ENCODE results near the gene UBL3. TPM values are rescaled to one million over a fixed set of nuclear protein-coding genes. Genes with fewer than 3 reads are reported as not detected.

Gene UBL3, protein sequence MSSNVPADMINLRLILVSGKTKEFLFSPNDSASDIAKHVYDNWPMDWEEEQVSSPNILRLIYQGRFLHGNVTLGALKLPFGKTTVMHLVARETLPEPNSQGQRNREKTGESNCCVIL
- total RNA-seq (2021; fragmentation: NEBNext Ultra II Directional; extraction: Animal tissue kit (Norgen Biotek cat#: 25700)), result 15.3 and 16.1 TPM in 2 replicates
- polyA plus RNA-seq (2011; rRNA removed), result 4.3 and 5.3 TPM in 2 replicates
- polyA plus RNA-seq (2011; cell fraction: cytosol; rRNA removed), result 6.4 TPM
- 5.3 TPM for polyA plus RNA-seq (2011; cell fraction: nucleus; rRNA removed)
- polyA plus RNA-seq (2012, experiment 1 of 2), result 5.3 to 12.1 TPM (median 7.2 TPM) in 4 replicates
- polyA plus RNA-seq (2012, experiment 2 of 2), result 1.1 TPM
- 11.0 TPM for polyA plus RNA-seq (2013, experiment 1 of 2)
- 9.8 TPM for polyA plus RNA-seq (2013, experiment 2 of 2)
- 5.7 and 8.0 TPM in 2 replicates for polyA minus RNA-seq (2011; rRNA and poly(A)+ RNA removed)
- polyA minus RNA-seq (2011; cell fraction: cytosol; rRNA and poly(A)+ RNA removed), result 7.8 TPM
- polyA minus RNA-seq (2011; cell fraction: nucleus; rRNA and poly(A)+ RNA removed), result 16.9 TPM
- long read RNA-seq, experiment 1, full-length matches to known transcripts, result 18 of 37 reads
- long read RNA-seq, experiment 1, partial matches to known transcripts, result 1 of 37 reads
- long read RNA-seq, experiment 1, other reads (novel, unspliced or antisense), result 18 of 37 reads
- long read RNA-seq, experiment 2, partial matches to known transcripts, result 0 of 2 reads
- long read RNA-seq, experiment 2, other reads (novel, unspliced or antisense), result 2 of 2 reads

- Histone ChIP-seq H3K18ac (ENCODE audit: extremely low read depth, low read length) (peak within 1 kb of the TSS; percentile 63; the same call in 1 of the 2 replicates), H3K9ac (replicated peaks in 1 of 4; ENCODE audit: extremely low read depth in 1 of 4, low read depth in 3 of 4, low read length in 3 of 4) (peak within 1 kb of the TSS; percentile 56 to 76 (median 61)), H2AK5ac (ENCODE audit: low read depth, low read length) (no peak within 1 kb of the TSS), H4K8ac (ENCODE audit: extremely low read depth, insufficient read depth, low read length) (peak within 1 kb of the TSS; percentile 95; the same call in 1 of the 2 replicates), H2BK15ac (ENCODE audit: low read length) (no peak within 1 kb of the TSS), H3K4me1 (replicated peaks in 1 of 4; ENCODE audit: control insufficient read depth in 3 of 4, insufficient read depth in 4 of 4, low read length in 3 of 4) (peaks cover 0 to 7% (median 4%) of the 10 kb centered on the region in 4 experiments; a peak in 4 of 7 replicates), H3K36me3 (ENCODE audit: control insufficient read depth in 2 of 4, insufficient read depth in 4 of 4, low read length in 3 of 4) (no peaks in the 10 kb centered on the region), H2BK20ac (ENCODE audit: low read length) (no peak within 1 kb of the TSS), H3K79me1 (ENCODE audit: low read depth, low read length) (no peaks in the 10 kb centered on the region), H4K5ac (ENCODE audit: insufficient read length, low read depth, low read length) (peak within 1 kb of the TSS; percentile 63), H4K91ac (replicated peaks; ENCODE audit: insufficient read length, low read length) (peak within 1 kb of the TSS; percentile 25), H3K14ac (ENCODE audit: insufficient read length) (no peak within 1 kb of the TSS), H2BK120ac (replicated peaks; ENCODE audit: low read depth, low read length) (no peak within 1 kb of the TSS), H3K9me3 (ENCODE audit: insufficient read depth in 2 of 2, low read depth in 1 of 2, low read length in 1 of 2) (no peaks in the 10 kb centered on the region), H2AFZ (ENCODE audit: low read length) (no peak within 1 kb of the TSS), H3K4me2 (ENCODE audit: insufficient read depth in 1 of 2, low read depth in 2 of 2, low read length in 2 of 2) (peak within 1 kb of the TSS; percentile 88 to 90), H3K23ac (ENCODE audit: insufficient read length) (no peak within 1 kb of the TSS), H3K56ac (replicated peaks; ENCODE audit: insufficient read length, low read depth, low read length) (peak within 1 kb of the TSS; percentile 67), H3K4me3 (ENCODE audit: extremely low read depth in 1 of 4, insufficient read depth in 2 of 4, low read depth in 3 of 4, low read length in 4 of 4) (peak within 1 kb of the TSS; percentile 61 to 82 (median 80)), H3K27me3 (replicated peaks in 1 of 4; ENCODE audit: control insufficient read depth in 3 of 4, extremely low read depth in 1 of 4, insufficient read depth in 3 of 4, low read length in 3 of 4) (no peaks in the 10 kb centered on the region), H3K4ac (replicated peaks; ENCODE audit: insufficient read length, low read depth, low read length) (no peak within 1 kb of the TSS), H2BK12ac (ENCODE audit: low read depth, low read length) (no peak within 1 kb of the TSS), H3K79me2 (ENCODE audit: control insufficient read depth in 1 of 2, insufficient read depth in 2 of 2, low read length in 2 of 2) (peaks cover 5 to 39% of the 10 kb centered on the region in 2 experiments; a peak in 3 of 4 replicates), H2BK5ac (ENCODE audit: low read depth, low read length) (no peak within 1 kb of the TSS), H3K27ac (ENCODE audit: low read depth, low read length) (peak within 1 kb of the TSS; percentile 77), H3K23me2 (ENCODE audit: low read depth, low read length) (peaks cover 4% of the 10 kb centered on the region), H4K20me1 (replicated peaks in 1 of 2; ENCODE audit: control insufficient read depth in 1 of 2, insufficient read depth in 2 of 2, low read length in 2 of 2) (peaks cover 0 to 5% of the 10 kb centered on the region in 2 experiments)
- 0% methylated on average over 7 of the region's 64 CpGs; no CpG with 5 or more reads in 1 of the 2 experiments for WGBS, 2 experiments (ENCODE audit: extremely low coverage in 1 of 2, insufficient coverage in 1 of 2, insufficient read length in 1 of 2, insufficient replicate concordance in 2 of 2, low coverage in 1 of 2, low lambda C conversion rate in 2 of 2, missing lambda C conversion rate in 1 of 2)
- DNase-seq (ENCODE audit: low read depth in 1 of 2, low spot score in 2 of 2), result peak; percentile 83 to 87
- ChIA-PET POLR2A (ENCODE audit: partially characterized antibody) (interaction anchor here (0.6 to 1.4 kb wide), 6 partner anchors 10 to 186 kb away, joined by 3 to 6 read pairs (median 3); no protein-coding TSS in a partner anchor), CTCF (ENCODE audit: partially characterized antibody) (interaction anchor here (0.8 to 1.4 kb wide), 3 partner anchors 15 to 204 kb away, joined by 3 to 4 read pairs (median 3); no protein-coding TSS in a partner anchor)
- FAIRE-seq, result no peak
- peak; percentile 92 for TF ChIP-seq YY1 (IDR thresholded peaks at IDR 0.05; ENCODE audit: low read depth, low read length)
- peak; percentile 91 for TF ChIP-seq EGR1 (IDR thresholded peaks at IDR 0.05; ENCODE audit: borderline replicate concordance, low read depth, low read length)
- TF ChIP-seq SIX5 (IDR thresholded peaks at IDR 0.05; ENCODE audit: low read depth, low read length), result peak; percentile 61
- peak; percentile 95 for TF ChIP-seq CREB1 (IDR thresholded peaks at IDR 0.05)
- TF ChIP-seq TAF7 (optimal IDR thresholded peaks at IDR 0.05; ENCODE audit: borderline replicate concordance, low read depth, low read length), result no peak
- no peak for TF ChIP-seq BCL11A (IDR thresholded peaks at IDR 0.05; ENCODE audit: low read depth in 2 of 2, low read length in 2 of 2)
- no peak for TF ChIP-seq BRCA1 (IDR thresholded peaks at IDR 0.05; ENCODE audit: low read depth, low read length)
- TF ChIP-seq POLR2AphosphoS5 (IDR thresholded peaks at IDR 0.05; ENCODE audit: low read depth, low read length), result no peak
- TF ChIP-seq PHF8 (conservative IDR thresholded peaks at IDR 0.05; ENCODE audit: low read depth, low read length), result peak; percentile 67
- TF ChIP-seq BACH1 (IDR thresholded peaks at IDR 0.05; ENCODE audit: low read length), result no peak
Measured at GRCh38 chr13:29850213-29850898, at the start of gene UBL3. TSS of gene UBL3 (minus strand) at chr13:29850617. CDS start at chr13:29849538, 1,079 bp downstream.
